Large intestine (tissue), 3 donors: Measurements from ENCODE around the gene HEXD. TPM values are rescaled to one million over a fixed set of nuclear protein-coding genes. Genes with fewer than 3 reads are reported as not detected.
A peak's percentile ranks its signal among the peaks of the same experiment; 100 is the strongest.
"Not testable (repeated sequence)": the region's sequence is repeated elsewhere in the genome, so short reads cannot be mapped to it uniquely, and the experiment has no call there.

Source experiments
- DNase-seq, 2 donors: peaks; one replicate each; pipeline versions ENCODE4 v3.0.0 to v3.0.0-alpha.2; 2013
- H3K27ac ChIP-seq: one replicate; pipeline ENCODE4 v1.5.1; 2013; ENCODE audit warnings: low read length
- H3K27me3 ChIP-seq: 2 replicates; pipeline ENCODE4 v1.6.1; 2013; ENCODE audit warnings: low read length; ENCODE audit not compliant: control insufficient read depth, insufficient read depth
- H3K36me3 ChIP-seq: 2 replicates; pipeline ENCODE4 v1.6.1; 2013; ENCODE audit warnings: low read length; ENCODE audit not compliant: control insufficient read depth, insufficient read depth
- H3K4me1 ChIP-seq: one replicate; pipeline ENCODE4 v1.6.1; 2013; ENCODE audit warnings: low read length; ENCODE audit not compliant: control insufficient read depth, insufficient read depth
- H3K4me3 ChIP-seq: one replicate; pipeline ENCODE4 v1.5.1; 2013; ENCODE audit warnings: low read length
- H3K9me3 ChIP-seq: one replicate; pipeline ENCODE4 v1.6.1; 2013; ENCODE audit warnings: mild to moderate bottlenecking, low read depth, low read length, moderate library complexity; ENCODE audit not compliant: control insufficient read depth
- WGBS: methylation state at CpG from one replicate; pipeline ENCODE4 v1.1.5; 2013; ENCODE audit warnings: low lambda C conversion rate; ENCODE audit not compliant: insufficient coverage; 5-methylcytosine and 5-hydroxymethylcytosine counted together
- polyA plus RNA-seq: library from polyadenylated mRNA; unstranded; fragments of 120-200 nt; gene quantifications from one replicate; pipeline ENCODE4 v1.2.1, GENCODE V29; 2013

HEXD gene
- polyA plus RNA-seq, 1 donor: 50.4 TPM

- WGBS: no CpG with 5 or more reads among the region's 62 CpGs
- DNase-seq: peak; percentile 36 to 50
- Histone ChIP-seq H3K27ac (peak overlapping the region; percentile 54), H3K36me3 (peaks cover 35% of the 10 kb centered on the region), H3K4me3 (peak overlapping the region; percentile 89), H3K4me1 (peaks cover 18% of the 10 kb centered on the region), H3K27me3 (no peaks in the 10 kb centered on the region), H3K9me3 (peaks cover 3% of the 10 kb centered on the region)
Observed at GRCh38 chr17:82458885-82459424, 40.8 kb downstream of the HEXD start.

- 100% methylated on average over 1 of the region's 9 CpGs for WGBS
- H3K27me3 ChIP-seq, H3K27ac ChIP-seq, DNase-seq, H3K4me3 ChIP-seq, H3K9me3 ChIP-seq: not testable (repeated sequence)
- Histone ChIP-seq H3K4me1 (peaks cover 18% of the 10 kb centered on the region), H3K36me3 (peaks cover 45% of the 10 kb centered on the region)
Observed at GRCh38 chr17:82459936-82460335, 41.8 kb downstream of the HEXD start.

- Histone ChIP-seq H3K27me3 (no peaks in the 10 kb centered on the region), H3K27ac (peak overlapping the region; percentile 6), H3K9me3 (no peaks in the 10 kb centered on the region), H3K36me3 (peaks cover 58% of the 10 kb centered on the region), H3K4me3 (no peak overlapping the region), H3K4me1 (peaks cover 16% of the 10 kb centered on the region)
- no CpG with 5 or more reads among the region's 10 CpGs for WGBS
- DNase-seq: peak; percentile 40 to 63
Observed at GRCh38 chr17:82461827-82462524, 43.8 kb downstream of the HEXD start.

GRCh38 chr17:82463391-82463790 is 45.2 kb downstream of the HEXD start:
- WGBS: no CpG with 5 or more reads among the region's 6 CpGs
- H3K36me3 ChIP-seq: peaks cover 67% of the 10 kb centered on the region

GRCh38 chr17:82463925-82464566 is 45.9 kb downstream of the HEXD start:
- Histone ChIP-seq H3K27me3 (no peaks in the 10 kb centered on the region), H3K36me3 (peaks cover 73% of the 10 kb centered on the region), H3K27ac (no peak overlapping the region)

More at GRCh38 chr17:82463391-82463790, 45.2 kb downstream of the HEXD start:
- H3K27me3 ChIP-seq: no peaks in the 10 kb centered on the region
- H3K4me3 ChIP-seq: no peak overlapping the region
- no peak for DNase-seq
- peaks cover 8% of the 10 kb centered on the region for H3K4me1 ChIP-seq
- no peaks in the 10 kb centered on the region for H3K9me3 ChIP-seq
- H3K27ac ChIP-seq: no peak overlapping the region

GRCh38 chr17:82464567-82464929 is 46.4 kb downstream of the HEXD start:
- Histone ChIP-seq H3K27me3 (no peaks in the 10 kb centered on the region), H3K4me1 (peaks cover 8% of the 10 kb centered on the region), H3K4me3 (no peak overlapping the region), H3K9me3 (no peaks in the 10 kb centered on the region), H3K36me3 (peaks cover 77% of the 10 kb centered on the region), H3K27ac (no peak overlapping the region)
- DNase-seq: no peak
- no CpG with 5 or more reads among the region's 11 CpGs for WGBS

More at GRCh38 chr17:82463925-82464566, 45.9 kb downstream of the HEXD start:
- no peak overlapping the region for H3K4me3 ChIP-seq
- H3K4me1 ChIP-seq: peaks cover 8% of the 10 kb centered on the region
- WGBS: no CpG with 5 or more reads among the region's 7 CpGs
- no peaks in the 10 kb centered on the region for H3K9me3 ChIP-seq
- DNase-seq: no peak

- Histone ChIP-seq H3K27ac (no peak overlapping the region), H3K9me3 (no peaks in the 10 kb centered on the region), H3K4me3 (no peak overlapping the region), H3K36me3 (peaks cover 79% of the 10 kb centered on the region), H3K27me3 (no peaks in the 10 kb centered on the region), H3K4me1 (peaks cover 8% of the 10 kb centered on the region)
- DNase-seq: no peak
- no CpG with 5 or more reads among the region's 7 CpGs for WGBS
Observed at GRCh38 chr17:82465023-82465603, 47.0 kb downstream of the HEXD start.

- Histone ChIP-seq H3K9me3 (no peaks in the 10 kb centered on the region), H3K4me1 (no peaks in the 10 kb centered on the region), H3K27ac (no peak overlapping the region), H3K27me3 (no peaks in the 10 kb centered on the region), H3K36me3 (peaks cover 60% of the 10 kb centered on the region), H3K4me3 (no peak overlapping the region)
- no CpG with 5 or more reads among the region's 7 CpGs for WGBS
- DNase-seq: no peak
Observed at GRCh38 chr17:82468692-82469091, 50.5 kb downstream of the HEXD start.

- peaks cover 59% of the 10 kb centered on the region for H3K36me3 ChIP-seq
- 97% methylated on average over 6 of the region's 7 CpGs for WGBS
Observed at GRCh38 chr17:82470065-82470464, 51.9 kb downstream of the HEXD start.

GRCh38 chr17:82474223-82475010 is 56.3 kb downstream of the HEXD start:
- no peak for DNase-seq
- no peaks in the 10 kb centered on the region for H3K4me1 ChIP-seq
- WGBS: 87% methylated on average over 3 of the region's 11 CpGs
- no peak overlapping the region for H3K27ac ChIP-seq
- no peaks in the 10 kb centered on the region for H3K27me3 ChIP-seq
- H3K4me3 ChIP-seq: no peak overlapping the region
- H3K36me3 ChIP-seq: peaks cover 55% of the 10 kb centered on the region
- H3K9me3 ChIP-seq: no peaks in the 10 kb centered on the region

More at GRCh38 chr17:82470065-82470464, 51.9 kb downstream of the HEXD start:
- Histone ChIP-seq H3K9me3 (no peaks in the 10 kb centered on the region), H3K4me3 (no peak overlapping the region), H3K27me3 (no peaks in the 10 kb centered on the region), H3K27ac (no peak overlapping the region), H3K4me1 (no peaks in the 10 kb centered on the region)
- no peak for DNase-seq
